ENCODE data around the gene NRROS. TPM values are rescaled to one million over a fixed set of nuclear protein-coding genes. Genes with fewer than 3 reads are reported as not detected.

Gene NRROS
- total and polyA plus RNA-seq, 2 donors from 2014 or later = 2.0 to 11.6 TPM

GRCh38 chr3:196694941-196695848, 55.7 kb downstream of the NRROS start:
- Histone ChIP-seq H3K36me3 (ENCODE audit: control insufficient read depth in 2 of 3, insufficient read depth in 3 of 3, low read length in 3 of 3) (no peaks in the 10 kb centered on the region), H3K27me3 (ENCODE audit: control insufficient read depth, insufficient read depth, low read length) (no peaks in the 10 kb centered on the region), H3K4me1 (ENCODE audit: control insufficient read depth in 2 of 3, insufficient read depth in 2 of 3, low read depth in 1 of 3, low read length in 3 of 3) (no peaks in the 10 kb centered on the region), H3K9ac (ENCODE audit: low read length in 3 of 3) (no peak overlapping the region), H3K27ac (ENCODE audit: low read depth in 2 of 2, low read length in 2 of 2) (no peak overlapping the region), H3K4me3 (ENCODE audit: low read length in 3 of 3) (no peak overlapping the region), H3K9me3 (ENCODE audit: control insufficient read depth in 2 of 3, insufficient read depth in 1 of 3, low read length in 3 of 3) (no peaks in the 10 kb centered on the region)
- FAIRE-seq (no peak), DNase-seq (no peak)
- TF ChIP-seq, protein P1, sequence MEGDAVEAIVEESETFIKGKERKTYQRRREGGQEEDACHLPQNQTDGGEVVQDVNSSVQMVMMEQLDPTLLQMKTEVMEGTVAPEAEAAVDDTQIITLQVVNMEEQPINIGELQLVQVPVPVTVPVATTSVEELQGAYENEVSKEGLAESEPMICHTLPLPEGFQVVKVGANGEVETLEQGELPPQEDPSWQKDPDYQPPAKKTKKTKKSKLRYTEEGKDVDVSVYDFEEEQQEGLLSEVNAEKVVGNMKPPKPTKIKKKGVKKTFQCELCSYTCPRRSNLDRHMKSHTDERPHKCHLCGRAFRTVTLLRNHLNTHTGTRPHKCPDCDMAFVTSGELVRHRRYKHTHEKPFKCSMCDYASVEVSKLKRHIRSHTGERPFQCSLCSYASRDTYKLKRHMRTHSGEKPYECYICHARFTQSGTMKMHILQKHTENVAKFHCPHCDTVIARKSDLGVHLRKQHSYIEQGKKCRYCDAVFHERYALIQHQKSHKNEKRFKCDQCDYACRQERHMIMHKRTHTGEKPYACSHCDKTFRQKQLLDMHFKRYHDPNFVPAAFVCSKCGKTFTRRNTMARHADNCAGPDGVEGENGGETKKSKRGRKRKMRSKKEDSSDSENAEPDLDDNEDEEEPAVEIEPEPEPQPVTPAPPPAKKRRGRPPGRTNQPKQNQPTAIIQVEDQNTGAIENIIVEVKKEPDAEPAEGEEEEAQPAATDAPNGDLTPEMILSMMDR (IDR thresholded peaks at IDR 0.05; ENCODE audit: borderline replicate concordance, extremely low read depth, insufficient read depth) = no peak
- intact Hi-C loops (cut with DNase I) = no loop called here

GRCh38 chr3:196695849-196696226, 56.3 kb downstream of the NRROS start:
- Histone ChIP-seq H3K27me3 (ENCODE audit: control insufficient read depth, insufficient read depth, low read length) (no peaks in the 10 kb centered on the region), H3K27ac (ENCODE audit: low read depth in 2 of 2, low read length in 2 of 2) (no peak overlapping the region), H3K36me3 (ENCODE audit: control insufficient read depth in 2 of 3, insufficient read depth in 3 of 3, low read length in 3 of 3) (no peaks in the 10 kb centered on the region), H3K9me3 (ENCODE audit: control insufficient read depth in 2 of 3, insufficient read depth in 1 of 3, low read length in 3 of 3) (no peaks in the 10 kb centered on the region), H3K4me3 (ENCODE audit: low read length in 3 of 3) (no peak overlapping the region), H3K4me1 (ENCODE audit: control insufficient read depth in 2 of 3, insufficient read depth in 2 of 3, low read depth in 1 of 3, low read length in 3 of 3) (no peaks in the 10 kb centered on the region), H3K9ac (ENCODE audit: low read length in 3 of 3) (no peak overlapping the region)
- DNase-seq (no peak), FAIRE-seq (no peak)
- intact Hi-C loops (cut with DNase I) = no loop called here
- TF ChIP-seq, protein P1 (IDR thresholded peaks at IDR 0.05; ENCODE audit: borderline replicate concordance, extremely low read depth, insufficient read depth) = no peak

DNA sequence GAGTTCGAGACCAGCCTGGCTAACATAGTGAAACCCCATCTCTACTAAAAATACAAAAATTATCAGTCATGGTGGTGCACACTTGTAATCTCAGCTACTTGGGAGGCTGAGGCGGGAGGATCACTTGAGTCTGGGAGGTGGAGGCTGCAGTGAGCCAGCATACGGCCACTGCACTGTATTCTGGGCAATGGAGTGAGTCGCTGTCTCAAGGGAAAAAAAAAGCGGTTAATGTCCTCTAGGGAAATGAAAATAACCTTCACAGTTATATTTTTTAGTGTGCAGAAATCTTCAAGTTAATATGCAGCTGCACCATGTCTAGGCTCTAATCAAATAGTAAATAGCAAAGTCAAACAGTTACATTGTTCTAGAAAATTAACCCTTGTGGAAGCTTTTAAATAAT, 57.8 kb downstream of the NRROS start:
- no peaks in the 10 kb centered on the region for H3K36me3 ChIP-seq (ENCODE audit: control insufficient read depth in 2 of 3, insufficient read depth in 3 of 3, low read length in 3 of 3)
- TF ChIP-seq, protein P1 (IDR thresholded peaks at IDR 0.05; ENCODE audit: borderline replicate concordance, extremely low read depth, insufficient read depth) = no peak
- no peak overlapping the region for H3K27ac ChIP-seq (ENCODE audit: low read depth in 2 of 2, low read length in 2 of 2)
- FAIRE-seq (no peak), DNase-seq (no peak)
- H3K4me1 ChIP-seq (ENCODE audit: control insufficient read depth in 2 of 3, insufficient read depth in 2 of 3, low read depth in 1 of 3, low read length in 3 of 3) = no peaks in the 10 kb centered on the region
- no peaks in the 10 kb centered on the region for H3K27me3 ChIP-seq (ENCODE audit: control insufficient read depth, insufficient read depth, low read length)
- H3K9ac ChIP-seq (ENCODE audit: low read length in 3 of 3) = no peak overlapping the region
- no peaks in the 10 kb centered on the region for H3K9me3 ChIP-seq (ENCODE audit: control insufficient read depth in 2 of 3, insufficient read depth in 1 of 3, low read length in 3 of 3)
- no peak overlapping the region for H3K4me3 ChIP-seq (ENCODE audit: low read length in 3 of 3)
- intact Hi-C loops (cut with DNase I) = no loop called here

Data from kidney (tissue), 14 donors.